Measurements from ENCODE around the gene ELF4. TPM values are rescaled to one million over a fixed set of nuclear protein-coding genes. Genes with fewer than 3 reads are reported as not detected.

ELF4 gene
- total RNA-seq, 1 donor from 2014 or later: 31.2 TPM

GRCh38 chrX:130049821-130050220 lies 60.5 kb downstream of the ELF4 start:
- Histone ChIP-seq H3K4me2 (ENCODE audit: low read length) (no peak overlapping the region), H3K79me2 (ENCODE audit: insufficient read depth, low read length) (no peaks in the 10 kb centered on the region)

GRCh38 chrX:130048686-130049222 lies 61.5 kb downstream of the ELF4 start:
- FAIRE-seq (peak; percentile 20), DNase-seq (ENCODE audit: low read depth) (no peak)
- peaks cover 3% of the 10 kb centered on the region for H3K9me3 Mint-ChIP-seq (ENCODE audit: unreplicated experiment)
- H3K4me1 ChIP-seq (ENCODE audit: insufficient read depth, low read length): no peaks in the 10 kb centered on the region
- H3K27me3 ChIP-seq (ENCODE audit: insufficient read depth, low read length): no peaks in the 10 kb centered on the region
- H3K4me1 Mint-ChIP-seq (ENCODE audit: low read depth, unreplicated experiment): peaks cover 2% of the 10 kb centered on the region
- no peaks in the 10 kb centered on the region for H4K20me1 ChIP-seq (ENCODE audit: insufficient read depth, low read length)
- H3K9ac ChIP-seq (ENCODE audit: low read length): no peak overlapping the region
- H3K4me3 ChIP-seq (ENCODE audit: insufficient read depth, low read depth, low read length): no peak overlapping the region
- TF ChIP-seq CTCF (IDR thresholded peaks at IDR 0.05; ENCODE audit: insufficient read depth, low read depth, low read length): no peak
- TF ChIP-seq EZH2 (IDR thresholded peaks at IDR 0.05; ENCODE audit: insufficient read depth, low read length): no peak
- peaks cover 5% of the 10 kb centered on the region for H3K36me3 Mint-ChIP-seq (ENCODE audit: low read depth, unreplicated experiment)
- no peak overlapping the region for H3K27ac ChIP-seq (ENCODE audit: low read depth, low read length)
- no peaks in the 10 kb centered on the region for H3K79me2 ChIP-seq (ENCODE audit: insufficient read depth, low read length)
- H3K36me3 ChIP-seq (ENCODE audit: insufficient read depth, low read length): no peaks in the 10 kb centered on the region
- H3K27ac Mint-ChIP-seq (ENCODE audit: unreplicated experiment): no peak overlapping the region
- no peaks in the 10 kb centered on the region for H3K27me3 Mint-ChIP-seq (ENCODE audit: low read depth, unreplicated experiment)
- no peak overlapping the region for H3K4me2 ChIP-seq (ENCODE audit: low read length)
- no peak overlapping the region for H2AFZ ChIP-seq (ENCODE audit: low read depth, low read length)
- no peak overlapping the region for H3K4me3 Mint-ChIP-seq (ENCODE audit: unreplicated experiment)
- no peaks in the 10 kb centered on the region for H3K9me3 ChIP-seq (ENCODE audit: insufficient read depth, low read depth, low read length)

More at GRCh38 chrX:130049821-130050220, 60.5 kb downstream of the ELF4 start:
- Mint-ChIP-seq H3K36me3 (ENCODE audit: low read depth, unreplicated experiment) (peaks cover 3% of the 10 kb centered on the region), H3K4me3 (ENCODE audit: unreplicated experiment) (no peak overlapping the region), H3K9me3 (ENCODE audit: unreplicated experiment) (peaks cover 3% of the 10 kb centered on the region), H3K4me1 (ENCODE audit: low read depth, unreplicated experiment) (peaks cover 7% of the 10 kb centered on the region), H3K27me3 (ENCODE audit: low read depth, unreplicated experiment) (no peaks in the 10 kb centered on the region), H3K27ac (ENCODE audit: unreplicated experiment) (no peak overlapping the region)
- no peak for TF ChIP-seq EZH2 (IDR thresholded peaks at IDR 0.05; ENCODE audit: insufficient read depth, low read length)
- TF ChIP-seq CTCF (IDR thresholded peaks at IDR 0.05; ENCODE audit: insufficient read depth, low read depth, low read length): no peak
- Histone ChIP-seq H3K9ac (ENCODE audit: low read length) (no peak overlapping the region), H3K27ac (ENCODE audit: low read depth, low read length) (no peak overlapping the region), H3K9me3 (ENCODE audit: insufficient read depth, low read depth, low read length) (no peaks in the 10 kb centered on the region), H3K27me3 (ENCODE audit: insufficient read depth, low read length) (no peaks in the 10 kb centered on the region), H4K20me1 (ENCODE audit: insufficient read depth, low read length) (no peaks in the 10 kb centered on the region), H3K4me3 (ENCODE audit: insufficient read depth, low read depth, low read length) (no peak overlapping the region), H3K36me3 (ENCODE audit: insufficient read depth, low read length) (no peaks in the 10 kb centered on the region), H3K4me1 (ENCODE audit: insufficient read depth, low read length) (peaks cover under 1% of the 10 kb centered on the region), H2AFZ (ENCODE audit: low read depth, low read length) (no peak overlapping the region)
- FAIRE-seq (peak; percentile 50), DNase-seq (ENCODE audit: low read depth) (no peak)

- no peak overlapping the region for H3K27ac ChIP-seq (ENCODE audit: low read depth, low read length)
- no peak for TF ChIP-seq CTCF (IDR thresholded peaks at IDR 0.05; ENCODE audit: insufficient read depth, low read depth, low read length)
- no peak for TF ChIP-seq EZH2 (IDR thresholded peaks at IDR 0.05; ENCODE audit: insufficient read depth, low read length)
- H3K4me3 Mint-ChIP-seq (ENCODE audit: unreplicated experiment): peak overlapping the region; percentile 11
- H3K9me3 Mint-ChIP-seq (ENCODE audit: unreplicated experiment): peaks cover 3% of the 10 kb centered on the region
- H3K4me1 ChIP-seq (ENCODE audit: insufficient read depth, low read length): no peaks in the 10 kb centered on the region
- H3K36me3 Mint-ChIP-seq (ENCODE audit: low read depth, unreplicated experiment): peaks cover 5% of the 10 kb centered on the region
- H3K9me3 ChIP-seq (ENCODE audit: insufficient read depth, low read depth, low read length): no peaks in the 10 kb centered on the region
- no peaks in the 10 kb centered on the region for H3K79me2 ChIP-seq (ENCODE audit: insufficient read depth, low read length)
- peaks cover 2% of the 10 kb centered on the region for H3K4me1 Mint-ChIP-seq (ENCODE audit: low read depth, unreplicated experiment)
- no peak overlapping the region for H3K9ac ChIP-seq (ENCODE audit: low read length)
- no peak overlapping the region for H2AFZ ChIP-seq (ENCODE audit: low read depth, low read length)
- DNase-seq (ENCODE audit: low read depth) (no peak), FAIRE-seq (no peak)
- no peaks in the 10 kb centered on the region for H4K20me1 ChIP-seq (ENCODE audit: insufficient read depth, low read length)
- H3K4me3 ChIP-seq (ENCODE audit: insufficient read depth, low read depth, low read length): no peak overlapping the region
- H3K27me3 ChIP-seq (ENCODE audit: insufficient read depth, low read length): no peaks in the 10 kb centered on the region
- no peak overlapping the region for H3K27ac Mint-ChIP-seq (ENCODE audit: unreplicated experiment)
- no peak overlapping the region for H3K4me2 ChIP-seq (ENCODE audit: low read length)
- H3K27me3 Mint-ChIP-seq (ENCODE audit: low read depth, unreplicated experiment): no peaks in the 10 kb centered on the region
- H3K36me3 ChIP-seq (ENCODE audit: insufficient read depth, low read length): no peaks in the 10 kb centered on the region
Measured at GRCh38 chrX:130047416-130047815, 62.9 kb downstream of the ELF4 start.
